Liver (tissue), 9 donors: ENCODE data around the gene TOGARAM1. TPM values are rescaled to one million over a fixed set of nuclear protein-coding genes. Genes with fewer than 3 reads are reported as not detected.

ENCODE experiments used
- DNase-seq: peaks from one replicate; pipeline ENCODE4 v3.0.0-alpha.2; 2017; ENCODE audit warnings: low spot score
- H3K27ac ChIP-seq, 2 donors: one replicate each; pipeline ENCODE4 v1.7.0; 2013; ENCODE audit warnings: inconsistent platforms in 2 of 2, low read length in 2 of 2, control low read depth in 1 of 2, low read depth in 1 of 2, mild to moderate bottlenecking in 1 of 2
- H3K27me3 ChIP-seq, 4 donors: one replicate each; pipeline versions ENCODE4 v1.6.1 to v1.7.0; 2013; ENCODE audit warnings: low read length in 3 of 4, inconsistent platforms in 1 of 4, mild to moderate bottlenecking in 1 of 4, moderate library complexity in 1 of 4; ENCODE audit not compliant: control insufficient read depth in 4 of 4, insufficient read depth in 4 of 4
- H3K36me3 ChIP-seq, 4 donors: one replicate each; pipeline versions ENCODE4 v1.6.1 to v1.7.0; 2013; ENCODE audit warnings: low read length in 3 of 4, mild to moderate bottlenecking in 3 of 4, low read depth in 1 of 4, moderate library complexity in 1 of 4; ENCODE audit not compliant: control insufficient read depth in 4 of 4, insufficient read depth in 3 of 4
- H3K4me1 ChIP-seq, 4 donors: one replicate each; pipeline versions ENCODE4 v1.6.1 to v1.7.0; 2013; ENCODE audit warnings: low read length in 3 of 4, mild to moderate bottlenecking in 3 of 4, moderate library complexity in 1 of 4; ENCODE audit not compliant: control insufficient read depth in 4 of 4, insufficient read depth in 4 of 4
- H3K4me3 ChIP-seq, 3 donors: one replicate each; pipeline versions ENCODE4 v1.6.1 to v1.7.0; 2013; ENCODE audit warnings: low read length in 3 of 3, control low read depth in 1 of 3, low read depth in 1 of 3, mild to moderate bottlenecking in 1 of 3
- H3K9ac ChIP-seq, 2 donors: one replicate each; pipeline ENCODE4 v1.7.0; 2013; ENCODE audit warnings: low read length in 2 of 2, mild to moderate bottlenecking in 2 of 2, moderate library complexity in 2 of 2, control low read depth in 1 of 2, low read depth in 1 of 2
- H3K9me3 ChIP-seq, 4 donors: one replicate each; pipeline versions ENCODE4 v1.6.1 to v1.7.0; 2013; ENCODE audit warnings: low read length in 3 of 4; ENCODE audit not compliant: control insufficient read depth in 4 of 4
- CTCF ChIP-seq: fragments of 150-350 bp; IDR thresholded peaks from 2 replicates; pipeline ENCODE4 v1.5.1; 2017; ENCODE audit warnings: improper control_type of control experiment, low read depth, low read length; ENCODE audit not compliant: missing input control
- EGR1 ChIP-seq, 2 donors: IDR thresholded peaks; 2 replicates each; pipeline ENCODE4 v1.6.1; 2016 to 2018; ENCODE audit warnings: antibody characterized with exemption in 2 of 2, low read depth in 2 of 2
- FOXA1 ChIP-seq: IDR thresholded peaks from 2 replicates; pipeline ENCODE4 v1.6.1; 2016; ENCODE audit warnings: antibody characterized with exemption
- FOXA2 ChIP-seq: IDR thresholded peaks from 2 replicates; pipeline ENCODE4 v1.6.1; 2016; ENCODE audit warnings: antibody characterized with exemption
- GABPA ChIP-seq, 2 donors: IDR thresholded peaks in 1 of 2; conservative IDR thresholded peaks in 1 of 2; 2 replicates each; pipeline ENCODE4 v1.6.1; 2016; ENCODE audit warnings: antibody characterized with exemption in 2 of 2, mild to moderate bottlenecking in 1 of 2, moderate library complexity in 1 of 2
- HNF4A ChIP-seq, 2 donors: conservative IDR thresholded peaks; 2 replicates each; pipeline ENCODE4 v1.6.1; 2016; ENCODE audit warnings: antibody characterized with exemption in 2 of 2, mild to moderate bottlenecking in 2 of 2
- HNF4G ChIP-seq: IDR thresholded peaks from 2 replicates; pipeline ENCODE4 v1.6.1; 2016; ENCODE audit warnings: antibody characterized with exemption
- JUND ChIP-seq, 2 donors: IDR thresholded peaks; 2 replicates each; pipeline ENCODE4 v1.6.1; 2016; ENCODE audit warnings: antibody characterized with exemption in 2 of 2
- NR2F2 ChIP-seq: IDR thresholded peaks from 2 replicates; pipeline ENCODE4 v1.6.1; 2016; ENCODE audit warnings: antibody characterized with exemption
- RAD21 ChIP-seq, 2 donors: IDR thresholded peaks; 2 replicates each; pipeline ENCODE4 v1.6.1; 2016; ENCODE audit warnings: antibody characterized with exemption in 2 of 2, mild to moderate bottlenecking in 2 of 2
- RXRA ChIP-seq, 2 donors: IDR thresholded peaks; 2 replicates each; pipeline ENCODE4 v1.6.1; 2017 to 2018; ENCODE audit warnings: antibody characterized with exemption in 2 of 2, mild to moderate bottlenecking in 1 of 2
- SP1 ChIP-seq: IDR thresholded peaks from 2 replicates; pipeline ENCODE4 v1.6.1; 2018; ENCODE audit warnings: antibody characterized with exemption, mild to moderate bottlenecking
- TAF1 ChIP-seq: conservative IDR thresholded peaks from 2 replicates; pipeline ENCODE4 v1.6.1; 2016; ENCODE audit warnings: antibody characterized with exemption, mild to moderate bottlenecking
- YY1 ChIP-seq: IDR thresholded peaks from 2 replicates; pipeline ENCODE4 v1.6.1; 2016; ENCODE audit warnings: antibody characterized with exemption, mild to moderate bottlenecking
- WGBS: extraction: QIAGEN DNeasy Blood & Tissue Kit; methylation state at CpG from one replicate; pipeline ENCODE4 v1.1.7; 2013; 5-methylcytosine and 5-hydroxymethylcytosine counted together
- polyA plus RNA-seq, 2 donors: library from polyadenylated mRNA; stranded (reverse) in 1 of 2; unstranded in 1 of 2; fragments of 200-250 nt in 1 of 2; fragments of >200 nt in 1 of 2; fragmentation: Nextera tagmentation in 1 of 2; extraction: Ambion mirVana in 1 of 2; gene quantifications; one replicate each; pipeline versions ENCODE4 v1.2.1 to v1.2.3, GENCODE V29; 2013 to 2015
- total RNA-seq, 2 donors: library from RNA; depleted of rRNA; stranded (reverse); fragments of >200 nt; gene quantifications; one replicate each; pipeline ENCODE4 v1.2.3, GENCODE V29; 2014
- TF ChIP-seq, protein P1 (sequence below): IDR thresholded peaks from 2 replicates; pipeline ENCODE4 v1.6.1; 2016; ENCODE audit warnings: antibody characterized with exemption
- TF ChIP-seq, protein P2 (sequence below): IDR thresholded peaks from 2 replicates; pipeline ENCODE4 v1.6.1; 2016; ENCODE audit warnings: antibody characterized with exemption, mild to moderate bottlenecking
- donor health status: healthy.
- donor health status: healthy.
- donor health status: healthy.
- donor health status: healthy.
- donor health status: healthy.

TOGARAM1 gene
- total and polyA plus RNA-seq, 4 donors, result 2.5 to 12.7 (median 7.5) TPM

GRCh38 chr14:45039390-45039789 lies 77.4 kb downstream of the TOGARAM1 start:
- Histone ChIP-seq H3K36me3 (peaks cover 2 to 17% (median 12%) of the 10 kb centered on the region in 4 donors), H3K4me3 (no peak overlapping the region), H3K9me3 (peaks cover 0 to 4% (median under 1%) of the 10 kb centered on the region in 4 donors), H3K27me3 (no peaks in the 10 kb centered on the region), H3K27ac (no peak overlapping the region), H3K9ac (no peak overlapping the region), H3K4me1 (no peaks in the 10 kb centered on the region)
- no peak for DNase-seq
- TF ChIP-seq, protein P1, sequence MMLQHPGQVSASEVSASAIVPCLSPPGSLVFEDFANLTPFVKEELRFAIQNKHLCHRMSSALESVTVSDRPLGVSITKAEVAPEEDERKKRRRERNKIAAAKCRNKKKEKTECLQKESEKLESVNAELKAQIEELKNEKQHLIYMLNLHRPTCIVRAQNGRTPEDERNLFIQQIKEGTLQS, result no peak
- TF ChIP-seq FOXA1, result no peak
- WGBS, result 98% methylated on average over 2 of the region's 2 CpGs

DNA sequence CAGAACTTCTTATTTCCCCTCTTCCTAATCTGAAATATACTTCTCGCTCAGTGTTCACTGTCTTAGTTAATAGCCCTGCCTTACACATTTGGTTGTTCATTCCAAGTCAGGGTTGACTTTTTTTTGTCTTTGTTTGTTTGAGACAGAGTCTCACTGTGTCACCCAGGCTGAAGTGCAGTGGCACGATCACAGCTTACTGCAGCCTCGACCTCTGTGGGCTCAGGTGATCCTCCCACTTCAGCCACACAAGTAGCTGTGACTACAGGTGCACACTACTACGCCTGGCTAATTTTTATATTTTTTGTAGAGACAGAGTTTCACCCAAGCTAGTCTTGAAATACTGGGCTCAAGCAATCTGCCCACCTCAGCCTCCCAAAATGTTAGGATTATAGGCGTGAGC lies 79.7 kb downstream of the TOGARAM1 start:
- WGBS, result 92% methylated on average over 5 of the region's 5 CpGs
- TF ChIP-seq SP1 (no peak), JUND (IDR thresholded peaks at IDR 0.05) (no peak), RAD21 (IDR thresholded peaks at IDR 0.05) (no peak), RXRA (IDR thresholded peaks at IDR 0.05) (no peak)

DNA sequence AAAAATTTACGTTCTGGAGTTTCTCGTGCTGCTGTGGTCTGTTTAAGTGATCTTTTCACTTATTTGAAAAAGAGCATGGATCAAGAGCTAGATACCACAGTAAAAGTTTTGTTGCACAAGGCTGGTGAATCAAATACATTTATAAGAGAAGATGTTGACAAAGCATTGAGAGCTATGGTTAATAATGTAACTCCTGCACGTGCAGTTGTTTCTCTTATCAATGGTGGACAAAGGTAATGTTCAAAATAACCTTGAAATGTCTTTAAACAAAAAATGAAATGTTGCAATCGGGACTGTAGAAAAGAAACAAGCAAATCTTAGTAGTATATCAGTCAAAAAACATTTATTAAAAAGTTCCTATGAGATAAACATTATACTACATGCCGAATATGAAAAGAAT lies 82.6 kb downstream of the TOGARAM1 start:
- 83% methylated on average over 5 of the region's 5 CpGs for WGBS
- no peaks in the 10 kb centered on the region for H3K4me1 ChIP-seq
- no peak for DNase-seq
- H3K9ac ChIP-seq, result no peak overlapping the region
- peaks cover 1 to 12% (median 3%) of the 10 kb centered on the region in 4 donors for H3K36me3 ChIP-seq
- no peaks in the 10 kb centered on the region for H3K27me3 ChIP-seq
- TF ChIP-seq FOXA1 (no peak), HNF4A (conservative IDR thresholded peaks at IDR 0.05) (no peak)
- H3K4me3 ChIP-seq, result no peak overlapping the region
- H3K9me3 ChIP-seq, result no peaks in the 10 kb centered on the region
- no peak overlapping the region for H3K27ac ChIP-seq

More for the DNA sequence above, 79.7 kb downstream of the TOGARAM1 start:
- H3K4me1 ChIP-seq, result no peaks in the 10 kb centered on the region
- no peak overlapping the region for H3K4me3 ChIP-seq
- peaks cover 0 to 4% (median under 1%) of the 10 kb centered on the region in 4 donors for H3K9me3 ChIP-seq
- peaks cover 4 to 24% (median 10%) of the 10 kb centered on the region in 4 donors for H3K36me3 ChIP-seq
- H3K9ac ChIP-seq, result no peak overlapping the region
- H3K27me3 ChIP-seq, result no peaks in the 10 kb centered on the region
- no peak for DNase-seq
- H3K27ac ChIP-seq, result no peak overlapping the region

DNA sequence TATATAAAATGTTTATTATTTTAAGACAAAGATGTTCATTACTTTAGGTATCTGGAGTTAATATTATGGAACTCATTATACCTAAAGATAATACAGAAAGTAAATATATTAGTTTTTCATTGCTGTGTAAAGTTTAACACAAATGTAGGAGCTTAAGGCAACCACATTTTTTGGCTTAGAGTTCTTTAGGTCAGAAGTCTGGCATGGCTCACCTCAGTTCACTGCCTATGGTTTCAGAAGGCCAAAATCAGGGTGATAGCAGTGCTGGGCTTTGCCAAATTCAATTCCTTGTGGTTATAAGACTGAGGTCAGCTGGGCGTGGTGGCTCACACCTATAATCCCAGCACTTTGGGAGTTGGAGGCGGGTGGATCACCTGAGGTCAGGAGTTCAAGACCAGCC lies 86.4 kb downstream of the TOGARAM1 start:
- WGBS, result 98% methylated on average over 2 of the region's 2 CpGs
- Histone ChIP-seq H3K4me1 (no peaks in the 10 kb centered on the region), H3K9ac (no peak overlapping the region), H3K36me3 (peaks cover under 1 to 19% (median 3%) of the 10 kb centered on the region in 4 donors), H3K9me3 (no peaks in the 10 kb centered on the region), H3K27ac (no peak overlapping the region), H3K27me3 (no peaks in the 10 kb centered on the region), H3K4me3 (no peak overlapping the region)
- no peak for TF ChIP-seq EGR1 (IDR thresholded peaks at IDR 0.05; ENCODE audit: low read depth in 2 of 2)
- TF ChIP-seq HNF4G, result no peak
- TF ChIP-seq FOXA2, result no peak
- TF ChIP-seq YY1, result no peak
- TF ChIP-seq, protein P2, sequence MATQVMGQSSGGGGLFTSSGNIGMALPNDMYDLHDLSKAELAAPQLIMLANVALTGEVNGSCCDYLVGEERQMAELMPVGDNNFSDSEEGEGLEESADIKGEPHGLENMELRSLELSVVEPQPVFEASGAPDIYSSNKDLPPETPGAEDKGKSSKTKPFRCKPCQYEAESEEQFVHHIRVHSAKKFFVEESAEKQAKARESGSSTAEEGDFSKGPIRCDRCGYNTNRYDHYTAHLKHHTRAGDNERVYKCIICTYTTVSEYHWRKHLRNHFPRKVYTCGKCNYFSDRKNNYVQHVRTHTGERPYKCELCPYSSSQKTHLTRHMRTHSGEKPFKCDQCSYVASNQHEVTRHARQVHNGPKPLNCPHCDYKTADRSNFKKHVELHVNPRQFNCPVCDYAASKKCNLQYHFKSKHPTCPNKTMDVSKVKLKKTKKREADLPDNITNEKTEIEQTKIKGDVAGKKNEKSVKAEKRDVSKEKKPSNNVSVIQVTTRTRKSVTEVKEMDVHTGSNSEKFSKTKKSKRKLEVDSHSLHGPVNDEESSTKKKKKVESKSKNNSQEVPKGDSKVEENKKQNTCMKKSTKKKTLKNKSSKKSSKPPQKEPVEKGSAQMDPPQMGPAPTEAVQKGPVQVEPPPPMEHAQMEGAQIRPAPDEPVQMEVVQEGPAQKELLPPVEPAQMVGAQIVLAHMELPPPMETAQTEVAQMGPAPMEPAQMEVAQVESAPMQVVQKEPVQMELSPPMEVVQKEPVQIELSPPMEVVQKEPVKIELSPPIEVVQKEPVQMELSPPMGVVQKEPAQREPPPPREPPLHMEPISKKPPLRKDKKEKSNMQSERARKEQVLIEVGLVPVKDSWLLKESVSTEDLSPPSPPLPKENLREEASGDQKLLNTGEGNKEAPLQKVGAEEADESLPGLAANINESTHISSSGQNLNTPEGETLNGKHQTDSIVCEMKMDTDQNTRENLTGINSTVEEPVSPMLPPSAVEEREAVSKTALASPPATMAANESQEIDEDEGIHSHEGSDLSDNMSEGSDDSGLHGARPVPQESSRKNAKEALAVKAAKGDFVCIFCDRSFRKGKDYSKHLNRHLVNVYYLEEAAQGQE, result no peak
- TF ChIP-seq RXRA (IDR thresholded peaks at IDR 0.05), result no peak
- no peak for TF ChIP-seq NR2F2
- TF ChIP-seq SP1, result no peak
- TF ChIP-seq JUND (IDR thresholded peaks at IDR 0.05), result no peak
- no peak for TF ChIP-seq TAF1
- TF ChIP-seq FOXA1, result no peak
- no peak for TF ChIP-seq CTCF
- no peak for TF ChIP-seq GABPA (IDR thresholded peaks at IDR 0.05 in 1 of 2, conservative IDR thresholded peaks at IDR 0.05 in 1 of 2)
- TF ChIP-seq, protein P1, result no peak
- no peak for DNase-seq
